Omental fat pad (tissue), 4 donors: Measurements from ENCODE around the gene LDLRAD3. TPM values are rescaled to one million over a fixed set of nuclear protein-coding genes. Genes with fewer than 3 reads are reported as not detected.

Experiments
- ATAC-seq: fragments of 150-250 bp; one replicate; pipeline ENCODE4 v1.9.1; 2016; ENCODE audit warnings: mild to moderate bottlenecking, moderate library complexity; ENCODE audit not compliant: low FRiP score
- DNase-seq: peaks from one replicate; pipeline ENCODE4 v3.0.0-alpha.2; 2019; ENCODE audit warnings: low spot score
- CTCF ChIP-seq, 3 donors: fragments of 450-650 bp; IDR thresholded peaks; one replicate each; pipeline ENCODE4 v1.5.1; 2016 to 2017; ENCODE audit warnings: antibody characterized with exemption in 3 of 3, mild to moderate bottlenecking in 3 of 3, moderate library complexity in 2 of 3
- total RNA-seq, 4 donors: library from RNA; depleted of rRNA; stranded (reverse); fragments of >200 nt; gene quantifications; one replicate each; pipeline ENCODE4 v1.1.0, GENCODE V29; 2016

Gene LDLRAD3
- total RNA-seq, 4 donors from 2014 or later, result 15.6 to 70.2 (median 25.7) TPM

DNA sequence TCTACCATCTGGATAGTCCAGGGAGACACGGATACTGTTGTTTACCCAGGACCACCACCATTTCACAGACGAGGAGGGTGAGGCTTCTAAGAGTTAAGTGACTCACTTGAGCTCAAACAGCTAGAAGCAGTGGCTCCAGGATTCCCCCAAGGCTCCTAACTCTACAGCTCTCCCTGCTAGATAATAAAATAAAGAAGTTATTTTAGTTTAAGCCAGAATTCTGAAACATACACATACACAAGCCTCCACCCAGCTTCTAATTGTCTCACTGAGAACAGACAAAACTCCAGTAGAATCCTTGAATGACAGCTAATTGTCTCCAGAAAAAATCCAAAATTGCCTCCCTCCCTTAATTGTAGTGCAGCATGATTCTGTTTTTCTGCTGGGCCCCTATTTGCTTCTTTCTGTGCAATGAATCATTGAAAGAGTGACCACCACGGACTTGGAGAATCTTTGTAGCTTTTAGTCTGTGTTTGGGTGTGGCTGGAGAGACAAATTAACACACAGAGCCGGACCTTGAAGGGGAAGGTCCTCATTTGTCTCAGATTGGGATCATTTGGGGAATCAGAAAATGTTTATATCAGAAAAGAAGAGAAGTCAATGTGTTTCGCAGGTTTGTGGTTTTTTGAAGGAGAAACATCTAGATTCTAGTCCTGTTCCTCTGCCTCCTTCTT, 280.5 kb downstream of the LDLRAD3 start:
- DNase-seq, result no peak
- no peak for ATAC-seq
- no peak for TF ChIP-seq CTCF (IDR thresholded peaks at IDR 0.05)

GRCh38 chr11:36227044-36227443, 283.2 kb downstream of the LDLRAD3 start:
- no peak for DNase-seq
- no peak for ATAC-seq
- no peak for TF ChIP-seq CTCF (IDR thresholded peaks at IDR 0.05)

DNA sequence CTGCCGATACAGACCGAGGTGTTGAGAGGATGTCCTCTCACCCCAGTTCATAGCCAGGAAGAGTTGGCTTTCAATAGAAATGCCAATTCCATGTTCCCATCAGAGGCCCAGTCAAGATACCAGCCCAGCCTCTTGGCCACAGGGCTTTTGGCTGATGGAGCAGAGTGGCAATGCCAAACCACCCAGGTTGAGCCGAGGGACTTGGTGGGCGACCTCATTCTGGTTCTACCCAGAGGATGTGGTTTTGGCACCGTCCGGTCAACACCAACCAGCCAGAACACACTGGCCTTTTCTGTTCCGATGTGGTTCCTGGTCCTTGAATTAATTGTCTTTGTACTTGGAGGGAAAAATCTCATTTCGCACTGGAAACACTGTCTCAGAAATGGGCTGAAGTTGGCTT, 284.8 kb downstream of the LDLRAD3 start:
- ATAC-seq (no peak), DNase-seq (no peak)
- TF ChIP-seq CTCF (IDR thresholded peaks at IDR 0.05), result no peak

- ATAC-seq (no peak), DNase-seq (no peak)
- no peak for TF ChIP-seq CTCF (IDR thresholded peaks at IDR 0.05)
Measured at GRCh38 chr11:36229091-36229705, 285.3 kb downstream of the LDLRAD3 start.

DNA sequence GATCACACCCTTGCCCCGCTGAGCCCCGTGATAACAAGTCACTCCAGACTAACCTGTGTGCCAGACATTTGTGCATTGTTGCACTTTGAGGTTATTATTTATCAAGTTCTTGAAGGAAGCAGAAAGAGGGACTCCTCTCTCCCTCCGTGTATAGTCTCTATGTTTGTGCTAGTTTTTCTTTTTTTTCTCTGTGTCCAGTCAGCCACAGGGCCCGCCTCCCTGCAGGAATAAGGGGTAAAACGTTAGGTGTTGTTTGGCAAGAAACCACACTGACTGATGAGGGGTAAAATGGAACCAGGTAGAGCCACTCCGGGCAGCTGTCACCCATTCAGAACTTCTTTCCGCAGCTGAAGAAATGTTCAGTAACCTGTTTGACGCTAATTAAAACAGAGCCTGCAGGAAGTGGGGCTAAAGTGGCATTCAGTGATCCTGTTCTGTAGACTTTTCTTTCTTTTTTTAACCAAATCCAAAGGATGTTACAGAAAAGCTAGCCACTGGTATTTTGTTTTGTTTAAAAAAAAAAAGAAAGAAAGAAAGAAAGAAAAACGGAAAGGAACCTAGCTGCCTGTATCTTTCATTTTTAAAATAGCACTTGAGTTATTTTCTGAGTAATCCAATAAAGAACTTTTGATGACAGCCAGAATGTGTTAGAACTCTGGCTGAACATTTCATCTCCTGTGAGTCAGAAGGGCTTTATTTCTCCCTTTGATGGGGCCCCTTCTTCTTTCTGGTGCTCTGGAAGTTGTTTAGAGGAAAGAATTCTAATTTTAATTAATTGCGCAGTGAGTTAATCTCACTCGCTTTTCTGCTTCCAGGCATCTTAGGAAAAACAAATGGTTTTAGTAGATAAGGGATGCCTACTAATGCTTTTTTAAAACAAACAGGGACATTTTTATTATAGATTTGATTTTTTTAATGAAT, 287.2 kb downstream of the LDLRAD3 start:
- no peak for TF ChIP-seq CTCF (IDR thresholded peaks at IDR 0.05)
- DNase-seq (no peak), ATAC-seq (peak; percentile 78)

DNA sequence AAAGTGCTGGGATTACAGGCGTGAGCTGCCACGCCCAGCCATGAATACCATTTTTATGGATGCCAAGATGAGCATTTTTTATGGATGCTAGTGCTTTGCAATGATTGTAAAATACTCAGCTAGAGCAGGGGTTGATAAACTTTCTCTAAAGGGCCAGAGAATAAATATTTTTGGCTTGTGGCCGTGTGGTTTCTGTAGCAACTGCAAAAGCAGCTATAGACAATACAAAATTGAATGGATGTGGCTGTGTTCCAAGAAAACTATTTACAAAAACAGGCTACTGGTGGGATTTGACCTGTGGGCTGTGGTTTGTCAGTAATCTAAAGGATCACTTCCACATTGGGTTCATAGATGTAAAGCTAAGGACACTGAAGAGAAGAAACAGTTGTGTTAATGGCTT, 289.3 kb downstream of the LDLRAD3 start:
- ATAC-seq (no peak), DNase-seq (no peak)
- TF ChIP-seq CTCF (IDR thresholded peaks at IDR 0.05), result no peak
